K562 (cell line): ENCODE data around the gene ZNF581. TPM values are rescaled to one million over a fixed set of nuclear protein-coding genes. Genes with fewer than 3 reads are reported as not detected.

ENCODE experiments used
- BRF2 ChIP-seq: IDR thresholded peaks from 3 replicates; pipeline ENCODE4 v1.6.1; 2011; ENCODE audit warnings: borderline replicate concordance, mild to moderate bottlenecking; ENCODE audit not compliant: insufficient read length, insufficient read depth
- CEBPZ ChIP-seq: fragments of 150-350 bp; IDR thresholded peaks from 2 replicates; pipeline ENCODE4 v1.6.1; 2014; ENCODE audit warnings: low read depth, mild to moderate bottlenecking, low read length, borderline replicate concordance
- CREM ChIP-seq: IDR thresholded peaks from 2 replicates; pipeline ENCODE4 v1.6.1; 2014; ENCODE audit warnings: antibody characterized with exemption, low read depth
- DIDO1 ChIP-seq: fragments of 450-650 bp; IDR thresholded peaks from 2 replicates; pipeline ENCODE4 v1.6.1; 2016; ENCODE audit warnings: low read depth, missing biosample characterization, missing genetic modification characterization
- E2F3 ChIP-seq: fragments of 250-450 bp; sonication (Bioruptor Pico); IDR thresholded peaks from 2 replicates; pipeline ENCODE4 v1.4.0; 2020; ENCODE audit warnings: mild to moderate bottlenecking
- EZH2 ChIP-seq: IDR thresholded peaks from 2 replicates; pipeline ENCODE4 v1.6.1; 2012; ENCODE audit warnings: low read depth, mild to moderate bottlenecking, inconsistent platforms, low read length, borderline replicate concordance
- FOXJ2 ChIP-seq: fragments of 200-800 bp; sonication (Bioruptor generic); IDR thresholded peaks from 2 replicates; pipeline ENCODE4 v1.6.1; 2016; ENCODE audit warnings: missing genetic modification characterization, missing compliant biosample characterization
- GATA2 ChIP-seq: sonication (generic); formaldehyde crosslinking; IDR thresholded peaks from 2 replicates; pipeline ENCODE4 v1.4.0; 2020; ENCODE audit warnings: mild to moderate bottlenecking, missing genetic modification reagents
- GATAD2B ChIP-seq: fragments of 450-650 bp; IDR thresholded peaks from 2 replicates; pipeline ENCODE4 v1.6.1; 2017; ENCODE audit warnings: mild to moderate bottlenecking, borderline replicate concordance
- HDAC8 ChIP-seq: fragments of 450-650 bp; IDR thresholded peaks from 2 replicates; pipeline ENCODE4 v1.6.1; 2016; ENCODE audit warnings: mild to moderate bottlenecking, missing genetic modification characterization, moderate library complexity, missing compliant biosample characterization
- HMG20B ChIP-seq: fragments of 250-450 bp; sonication (Bioruptor Pico); IDR thresholded peaks from 2 replicates; pipeline ENCODE4 v1.5.0; 2021; ENCODE audit warnings: mild to moderate bottlenecking
- NR4A1 ChIP-seq, 2 experiments: fragments of 250-450 bp in 1 of 2; fragments of 450-650 bp in 1 of 2; sonication (Bioruptor Pico) in 1 of 2; IDR thresholded peaks; 2 replicates each; pipeline versions ENCODE4 v1.4.0 to v1.6.1; 2016 to 2020; ENCODE audit warnings: mild to moderate bottlenecking in 2 of 2, missing compliant biosample characterization in 1 of 2, missing genetic modification characterization in 1 of 2, moderate library complexity in 1 of 2
- PHF20 ChIP-seq: fragments of 450-650 bp; IDR thresholded peaks from 2 replicates; pipeline ENCODE4 v1.6.1; 2018; ENCODE audit not compliant: partially characterized antibody
- PKNOX1 ChIP-seq: fragments of 450-650 bp; IDR thresholded peaks from 2 replicates; pipeline ENCODE4 v1.6.1; 2016
- PTRF ChIP-seq: fragments of 450-650 bp; IDR thresholded peaks from 2 replicates; pipeline ENCODE4 v1.6.1; 2016; ENCODE audit warnings: mild to moderate bottlenecking, missing genetic modification characterization, missing compliant biosample characterization
- RNF2 ChIP-seq: sonication (generic); IDR thresholded peaks from 2 replicates; pipeline ENCODE4 v1.6.1; 2016
- SFPQ ChIP-seq: fragments of 200-400 bp; formaldehyde crosslinking; IDR thresholded peaks from 2 replicates; pipeline ENCODE4 v1.6.1; 2017; ENCODE audit warnings: mild to moderate bottlenecking, low read depth, low read length, moderate library complexity
- STAG1 ChIP-seq: sonication (generic); formaldehyde crosslinking; IDR thresholded peaks from 2 replicates; pipeline ENCODE4 v1.5.0; 2020; ENCODE audit warnings: missing genetic modification reagents, borderline replicate concordance
- TARDBP ChIP-seq: fragments of 450-650 bp; IDR thresholded peaks from 2 replicates; pipeline ENCODE4 v1.6.1; 2016
- YY1 ChIP-seq, 3 experiments: IDR thresholded peaks; 2 replicates each; pipeline ENCODE4 v1.6.1; 2011; ENCODE audit warnings: low read length in 2 of 3, mild to moderate bottlenecking in 2 of 3, moderate library complexity in 2 of 3, borderline replicate concordance in 1 of 3, control low read depth in 1 of 3, low read depth in 1 of 3; ENCODE audit not compliant: insufficient read depth in 3 of 3, insufficient replicate concordance in 2 of 3, control insufficient read depth in 1 of 3, insufficient read length in 1 of 3; ENCODE audit errors: extremely low read depth in 1 of 3
- polyA plus RNA-seq, 8 experiments: library from polyadenylated mRNA; depleted of rRNA in 4 of 8; stranded (reverse) in 5 of 8; unstranded in 3 of 8; fragments of >200 nt; fragmentation: Nextera tagmentation in 2 of 8; fragmentation: Illumina TruSeq in 1 of 8; extraction: Ambion mirVana in 2 of 8; extraction: Trizol in 1 of 8; gene quantifications; 2 replicates each; pipeline versions ENCODE4 v1.2.1 to v1.2.3, GENCODE V29; 2011 to 2014; ENCODE audit warnings: inconsistent platforms in 1 of 8, missing spikeins in 1 of 8
- total RNA-seq, 7 experiments: library from RNA; depleted of rRNA in 6 of 7; stranded (reverse); fragments of >200 nt in 6 of 7; fragmentation: Illumina TruSeq in 2 of 7; extraction: Trizol in 2 of 7; gene quantifications; 2 replicates each; pipeline versions ENCODE4 v1.2.1 to v1.2.3, GENCODE V29; 2011 to 2021; ENCODE audit warnings: low replicate concordance in 1 of 7

ZNF581 gene
- total and polyA plus RNA-seq, 9 of the 15 experiments (the other 6 are each of a cell fraction or from before 2014, with no cell fraction given): 2.4 to 39.4 (median 15.4) TPM

- TF ChIP-seq SFPQ (no peak), EZH2 (no peak), E2F3 (CRISPR knock-in tag) (no peak), RNF2 (no peak), CEBPZ (no peak), PTRF (tag) (no peak), GATAD2B (no peak), PHF20 (no peak), BRF2 (no peak), GATA2 (CRISPR knock-in tag) (no peak), TARDBP (no peak), DIDO1 (tag) (no peak), NR4A1 (CRISPR knock-in tag; IDR thresholded peaks at IDR 0.05) (no peak), NR4A1 (tag; IDR thresholded peaks at IDR 0.05) (no peak), FOXJ2 (no peak), CREM (0 out of 2 replicates have a peak, but pooled peaks have one; percentile 16), HMG20B (CRISPR knock-in tag) (no peak), PKNOX1 (no peak), HDAC8 (no peak), STAG1 (CRISPR knock-in tag) (no peak), YY1 (IDR thresholded peaks at IDR 0.05; ENCODE audit: borderline replicate concordance in 1 of 3, control insufficient read depth in 1 of 3, extremely low read depth in 1 of 3, insufficient read depth in 3 of 3, insufficient read length in 1 of 3, insufficient replicate concordance in 2 of 3, low read depth in 1 of 3, low read length in 2 of 3) (no peak)
Observed at GRCh38 chr19:55672418-55672817, 29.0 kb downstream of the ZNF581 start (continued).
